GM10248 (cell line): Measurements from ENCODE around the gene VWA3A.
A peak's percentile ranks its signal among the peaks of the same experiment; 100 is the strongest.

Experiments
- CTCF ChIA-PET: fragments of 300-600 bp; sonication (Branson Sonifier 250); formaldehyde crosslinking; extraction: SDS; loops from one replicate; lab custom pipeline; 2021; ENCODE audit warnings: antibody characterized with exemption; lab: Yijun Ruan, JAX
- POLR2A ChIA-PET: fragments of 350-650 bp; sonication (Branson Sonifier 250); formaldehyde crosslinking; extraction: SDS; loops from one replicate; lab custom pipeline; 2020; ENCODE audit warnings: antibody characterized with exemption; lab: Yijun Ruan, JAX
- DNase-seq: peaks from one replicate; pipeline ENCODE4 v3.0.0; 2012; ENCODE audit errors: extremely low spot score
- TF ChIP-seq, protein P1 (sequence below): IDR thresholded peaks from 2 replicates; pipeline ENCODE4 v1.5.1; 2012; ENCODE audit warnings: mild to moderate bottlenecking, low read depth; ENCODE audit errors: extremely low read depth, missing control alignments, control extremely low read depth

Gene VWA3A

DNA sequence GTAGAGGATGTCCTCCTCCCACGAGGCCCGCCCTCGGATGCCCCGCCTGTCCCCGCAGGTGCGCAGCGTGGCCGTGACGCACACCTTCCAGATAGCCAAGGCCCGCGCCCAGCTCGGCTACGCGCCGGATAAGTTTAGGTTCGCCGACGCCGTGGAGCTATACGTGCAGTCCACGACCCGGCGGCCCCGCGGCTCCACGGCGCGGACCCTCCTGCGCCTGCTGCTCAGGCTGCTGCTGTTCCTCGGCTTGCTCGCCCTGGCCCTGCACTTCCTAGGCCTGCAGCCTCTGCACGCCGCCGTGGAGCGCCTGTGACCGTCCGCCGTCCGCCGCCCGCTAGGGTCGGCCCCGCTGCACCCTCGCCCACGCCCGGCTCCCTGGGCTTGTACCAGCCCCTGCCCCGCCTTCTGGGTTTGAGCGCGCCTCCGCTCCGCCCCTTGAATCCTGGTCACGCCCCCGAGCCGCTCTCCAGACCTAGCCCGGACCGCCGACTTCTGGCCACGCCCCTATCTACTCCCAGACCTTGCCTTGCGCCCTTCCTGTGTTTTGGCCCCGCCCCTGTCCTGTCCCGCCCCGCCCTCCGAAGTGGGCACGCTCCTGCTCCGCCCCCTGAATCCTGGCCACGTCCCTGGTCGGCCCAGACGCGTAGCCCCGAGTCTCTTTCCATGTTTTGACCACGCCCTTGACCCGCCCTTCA lies 97.9 kb downstream of the VWA3A start:
- peak; percentile 95 for DNase-seq
- POLR2A ChIA-PET = interaction anchor here (0.9 to 1.4 kb wide), 3 partner anchors 18 to 237 kb away, joined by 3 read pairs; partner anchors contain the start of gene UQCRC2
- CTCF ChIA-PET = interaction anchor here (1.0 to 4.9 kb wide), 8 partner anchors 10 to 191 kb away, joined by 3 to 40 read pairs (median 10); partner anchors contain the start of genes EEF2K and PDZD9

DNA sequence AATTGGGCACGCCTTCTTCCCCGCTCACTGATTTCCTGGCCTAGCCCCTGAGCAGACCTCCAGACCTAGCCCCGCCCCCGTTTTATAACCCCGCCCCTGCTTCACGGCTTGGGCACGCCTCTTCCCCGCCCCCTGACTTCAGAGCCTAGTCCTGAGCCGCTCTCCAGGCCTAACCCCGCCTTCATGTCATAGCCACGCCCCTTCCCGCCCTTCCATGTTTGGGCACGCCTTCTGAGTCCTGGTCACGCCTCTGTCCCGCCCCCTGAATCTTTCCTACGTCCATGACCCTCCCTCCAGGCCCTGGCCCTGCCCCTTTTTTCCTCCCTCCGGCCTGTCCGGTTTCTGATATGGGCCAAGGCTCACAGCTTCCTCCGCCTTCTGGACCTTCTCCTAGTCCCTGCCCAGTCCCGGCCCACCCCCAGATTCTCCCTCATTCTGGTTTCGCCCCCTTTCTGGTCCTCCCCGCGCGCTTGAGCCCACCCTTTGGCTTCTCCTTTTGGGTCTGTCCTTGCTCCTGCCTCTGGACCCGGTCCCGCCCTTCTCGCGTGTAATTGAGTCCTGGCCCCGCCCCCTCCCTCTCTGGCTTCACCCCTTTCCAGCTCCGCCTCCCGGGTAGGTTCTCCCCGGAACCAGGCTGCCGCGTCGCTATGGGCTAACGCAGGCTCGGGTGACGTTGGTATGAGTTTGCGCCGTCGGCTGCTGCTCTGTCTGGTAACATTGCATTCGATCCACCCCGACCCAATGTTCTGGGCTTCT lies 98.6 kb downstream of the VWA3A start:
- POLR2A ChIA-PET = interaction anchor here (1.1 to 1.4 kb wide), 2 partner anchors 17 to 238 kb away, joined by 3 read pairs; partner anchors contain the start of gene UQCRC2
- TF ChIP-seq, protein P1, sequence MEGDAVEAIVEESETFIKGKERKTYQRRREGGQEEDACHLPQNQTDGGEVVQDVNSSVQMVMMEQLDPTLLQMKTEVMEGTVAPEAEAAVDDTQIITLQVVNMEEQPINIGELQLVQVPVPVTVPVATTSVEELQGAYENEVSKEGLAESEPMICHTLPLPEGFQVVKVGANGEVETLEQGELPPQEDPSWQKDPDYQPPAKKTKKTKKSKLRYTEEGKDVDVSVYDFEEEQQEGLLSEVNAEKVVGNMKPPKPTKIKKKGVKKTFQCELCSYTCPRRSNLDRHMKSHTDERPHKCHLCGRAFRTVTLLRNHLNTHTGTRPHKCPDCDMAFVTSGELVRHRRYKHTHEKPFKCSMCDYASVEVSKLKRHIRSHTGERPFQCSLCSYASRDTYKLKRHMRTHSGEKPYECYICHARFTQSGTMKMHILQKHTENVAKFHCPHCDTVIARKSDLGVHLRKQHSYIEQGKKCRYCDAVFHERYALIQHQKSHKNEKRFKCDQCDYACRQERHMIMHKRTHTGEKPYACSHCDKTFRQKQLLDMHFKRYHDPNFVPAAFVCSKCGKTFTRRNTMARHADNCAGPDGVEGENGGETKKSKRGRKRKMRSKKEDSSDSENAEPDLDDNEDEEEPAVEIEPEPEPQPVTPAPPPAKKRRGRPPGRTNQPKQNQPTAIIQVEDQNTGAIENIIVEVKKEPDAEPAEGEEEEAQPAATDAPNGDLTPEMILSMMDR = no peak
- CTCF ChIA-PET = interaction anchor here (1.0 to 8.8 kb wide), 5 partner anchors 14 to 191 kb away, joined by 3 to 85 read pairs (median 4); partner anchors contain the start of genes EEF2K and POLR3E
- peak; percentile 95 for DNase-seq

More for the DNA sequence above, 97.9 kb downstream of the VWA3A start:
- TF ChIP-seq, protein P1 = no peak

DNA sequence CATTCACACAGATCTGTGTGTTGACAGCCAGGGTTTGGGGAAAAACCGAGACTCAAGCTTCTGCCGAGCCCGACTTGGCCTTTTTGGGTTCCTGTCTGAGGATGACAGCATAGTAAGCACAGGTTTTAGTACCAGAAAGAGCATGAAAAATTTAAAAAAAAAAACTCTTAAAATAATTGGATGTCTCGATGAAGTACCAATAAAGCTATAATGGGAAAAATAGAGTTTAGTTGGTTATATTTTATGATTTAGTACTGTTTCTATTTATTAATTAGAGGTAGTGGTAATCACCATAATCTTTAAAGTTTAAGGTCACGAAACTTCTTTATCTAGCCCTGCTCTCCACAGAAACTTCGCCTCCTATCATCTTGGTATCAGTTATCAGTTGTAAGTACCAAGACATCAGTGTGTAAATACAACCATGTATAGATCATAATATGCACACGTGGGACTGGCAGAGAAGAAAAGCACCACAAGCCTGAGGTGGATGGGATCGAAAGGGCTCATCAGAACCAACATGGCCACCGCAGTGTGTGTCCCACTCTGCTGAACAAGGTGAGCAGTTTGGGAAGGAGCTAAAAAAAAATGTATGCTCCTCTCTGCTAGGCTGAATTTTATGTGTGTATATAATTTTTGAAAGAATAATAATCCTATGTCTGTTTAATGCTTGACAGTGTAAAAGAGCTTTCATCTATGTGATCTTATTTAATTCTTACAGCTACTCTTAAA lies 99.4 kb downstream of the VWA3A start:
- no peak for DNase-seq
- ChIA-PET CTCF (interaction anchor here (1.0 to 8.8 kb wide), 7 partner anchors 13 to 191 kb away, joined by 3 to 85 read pairs (median 4); partner anchors contain the start of genes EEF2K and POLR3E), POLR2A (interaction anchor here (1.1 to 1.4 kb wide), 2 partner anchors 16 to 238 kb away, joined by 3 read pairs; partner anchors contain the start of gene UQCRC2)
- TF ChIP-seq, protein P1 = no peak

DNA sequence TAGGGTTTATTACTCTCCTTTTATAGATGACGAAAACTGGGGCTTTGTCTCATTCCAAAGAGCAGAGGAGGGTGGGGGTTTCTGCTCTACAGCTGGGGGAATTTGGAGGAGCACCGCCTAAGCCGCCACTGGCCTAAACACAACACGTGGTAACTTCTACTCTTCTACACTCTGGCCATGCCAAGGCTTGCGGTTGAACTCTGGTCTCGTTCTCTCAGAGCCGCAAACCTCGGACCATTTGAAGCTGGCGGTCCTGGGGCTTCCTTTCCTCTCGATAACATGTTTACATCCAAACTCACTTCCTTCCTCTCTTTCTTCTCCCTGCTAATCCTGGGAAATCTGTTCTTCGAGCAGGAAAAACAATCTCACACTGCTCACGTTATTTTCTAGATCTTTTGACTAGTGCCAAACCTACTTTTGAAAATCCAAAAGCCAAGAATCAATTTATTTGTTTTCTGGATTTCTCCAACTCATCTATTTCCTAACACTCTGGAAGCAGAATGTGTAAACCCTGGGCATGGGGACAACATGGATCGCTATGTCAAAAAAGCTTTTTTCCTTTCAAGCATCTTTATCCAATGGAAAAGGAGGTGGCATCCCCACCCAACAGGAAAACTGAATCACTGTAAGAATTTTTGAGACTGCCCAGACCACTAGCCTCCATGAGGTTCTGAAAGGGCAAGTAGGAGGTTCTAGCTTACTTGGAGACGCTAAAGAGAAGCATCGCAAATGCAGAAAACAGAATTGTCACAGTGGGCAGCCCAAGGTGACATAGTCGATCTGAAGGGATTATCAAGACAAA lies 100.1 kb downstream of the VWA3A start:
- TF ChIP-seq, protein P1 = no peak
- ChIA-PET CTCF (interaction anchor here (1.0 to 8.8 kb wide), 7 partner anchors 13 to 192 kb away, joined by 3 to 85 read pairs (median 4); partner anchors contain the start of genes EEF2K and POLR3E), POLR2A (no interaction called here)
- peak; percentile 60 for DNase-seq

DNA sequence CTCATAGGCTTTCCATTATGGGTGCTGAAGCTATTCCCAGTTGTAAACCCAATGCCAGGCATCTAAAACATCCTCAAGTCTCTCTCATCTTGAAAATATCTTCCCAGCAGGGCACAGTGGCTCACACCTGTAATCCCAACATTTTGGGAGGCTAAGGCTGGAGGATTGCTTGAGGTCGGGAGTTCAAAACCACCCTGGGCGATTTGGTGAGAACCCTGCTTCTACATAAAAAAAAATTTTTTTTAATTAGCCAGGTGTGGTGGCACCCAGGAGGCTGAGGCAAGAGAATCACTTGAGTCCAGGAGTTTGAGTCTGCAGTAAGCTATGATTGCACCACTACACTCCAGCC lies 100.7 kb downstream of the VWA3A start:
- TF ChIP-seq, protein P1 = no peak
- ChIA-PET CTCF (interaction anchor here (1.0 to 8.8 kb wide), 5 partner anchors 12 to 115 kb away, joined by 3 to 85 read pairs (median 5); partner anchors contain the start of genes EEF2K and POLR3E), POLR2A (no interaction called here)
- no peak for DNase-seq
